HFFc6 (cell line): Measurements from ENCODE around the gene MASP1. TPM values are rescaled to one million over a fixed set of nuclear protein-coding genes. Genes with fewer than 3 reads are reported as not detected.

Source experiments
- DNase-seq: peaks from one replicate; pipeline ENCODE4 v3.0.0-alpha.2; 2018
- H3K27ac Mint-ChIP-seq: 2 replicates; pipeline ENCODE4 v1.8.0; 2020; ENCODE audit warnings: mild to moderate bottlenecking, mixed read lengths
- H3K27me3 Mint-ChIP-seq: 2 replicates; pipeline ENCODE4 v1.8.0; 2021; ENCODE audit warnings: mild to moderate bottlenecking, moderate library complexity, mixed read lengths; ENCODE audit not compliant: insufficient read depth
- H3K36me3 Mint-ChIP-seq: 2 replicates; pipeline ENCODE4 v1.8.0; 2021; ENCODE audit warnings: low read depth, mixed read lengths
- H3K4me1 Mint-ChIP-seq: 2 replicates; pipeline ENCODE4 v1.8.0; 2020; ENCODE audit warnings: low read depth, mixed read lengths
- H3K4me3 Mint-ChIP-seq: 2 replicates; pipeline ENCODE4 v1.8.0; 2020; ENCODE audit warnings: mild to moderate bottlenecking, moderate library complexity, mixed read lengths
- H3K9me3 Mint-ChIP-seq: 2 replicates; pipeline ENCODE4 v1.8.0; 2020; ENCODE audit warnings: mild to moderate bottlenecking, mixed read lengths
- CTCF ChIP-seq: fragments of 200-600 bp; sonication (generic); IDR thresholded peaks from 2 replicates; pipeline ENCODE4 v1.5.0; 2021; ENCODE audit warnings: antibody characterized with exemption, mild to moderate bottlenecking
- total RNA-seq, 6 experiments: library from RNA; stranded (reverse); fragmentation: NEBNext Ultra II Directional; extraction: Animal tissue kit (Norgen Biotek cat#: 25700); gene quantifications; 2 replicates in 1 of 6; 3 replicates in 5 of 6; pipeline ENCODE4 v1.2.3, GENCODE V29; 2021

Gene MASP1
- total RNA-seq, 6 experiments from 2014 or later = 31.5 to 133 (median 101) TPM

DNA sequence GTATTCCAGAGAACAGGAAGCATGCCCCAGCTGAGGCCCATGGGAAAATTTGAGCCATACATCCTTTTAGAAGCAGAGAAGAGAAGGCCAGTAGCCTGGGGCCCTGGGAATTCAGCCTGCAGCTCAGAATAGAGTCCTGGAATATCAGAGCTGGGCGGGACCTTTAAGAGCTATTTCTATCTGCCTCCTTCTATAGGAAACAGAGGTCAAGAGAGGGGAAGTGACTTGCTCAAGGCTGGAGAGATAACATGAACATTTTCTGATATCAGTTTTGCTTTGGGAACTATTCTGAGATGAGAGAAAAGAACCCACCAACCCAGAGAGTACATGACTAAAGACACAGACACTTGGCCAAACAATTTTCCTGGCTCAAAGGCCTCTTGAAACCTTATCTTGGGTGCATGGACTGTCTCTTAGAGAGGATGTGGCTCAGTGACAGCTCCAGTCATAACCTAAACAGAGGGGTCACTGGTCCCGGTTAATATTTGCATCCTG is 26.0 kb downstream of the MASP1 start:
- Mint-ChIP-seq H3K4me3 (peak overlapping the region; percentile 38), H3K27ac (peak overlapping the region; percentile 91), H3K4me1 (peaks cover 71% of the 10 kb centered on the region), H3K9me3 (peaks cover 32% of the 10 kb centered on the region), H3K36me3 (peaks cover 60% of the 10 kb centered on the region), H3K27me3 (peaks cover 4% of the 10 kb centered on the region)
- DNase-seq = no peak
- no peak for TF ChIP-seq CTCF

DNA sequence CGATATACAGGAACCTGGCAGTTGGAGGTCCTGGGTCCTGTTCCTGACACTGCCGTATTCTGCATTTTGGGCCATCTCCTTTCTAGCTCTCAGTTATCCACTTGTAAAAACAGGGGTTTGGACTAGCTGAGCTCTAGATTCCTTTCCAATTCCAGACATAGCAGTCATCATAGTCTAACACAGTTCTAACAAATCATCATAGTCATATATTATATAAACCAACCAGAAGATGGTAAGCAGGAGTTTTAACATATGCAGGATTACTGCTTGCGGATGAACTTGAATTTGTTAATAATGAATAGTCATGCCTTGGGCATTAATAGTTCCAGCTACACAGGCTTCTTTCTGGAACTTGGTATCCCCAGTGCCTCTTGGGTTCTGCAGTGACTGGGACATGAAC is 26.6 kb downstream of the MASP1 start:
- peaks cover 76% of the 10 kb centered on the region for H3K4me1 Mint-ChIP-seq
- peak overlapping the region; percentile 73 for H3K4me3 Mint-ChIP-seq
- H3K27ac Mint-ChIP-seq = peak overlapping the region; percentile 91
- H3K36me3 Mint-ChIP-seq = peaks cover 59% of the 10 kb centered on the region
- H3K27me3 Mint-ChIP-seq = no peaks in the 10 kb centered on the region; the same call in 1 of the 2 replicates
- H3K9me3 Mint-ChIP-seq = peaks cover 26% of the 10 kb centered on the region
- peak; percentile 78 for DNase-seq
- TF ChIP-seq CTCF = no peak

- Mint-ChIP-seq H3K27ac (peak overlapping the region; percentile 91), H3K27me3 (no peaks in the 10 kb centered on the region; the same call in 1 of the 2 replicates), H3K9me3 (peaks cover 17% of the 10 kb centered on the region), H3K36me3 (peaks cover 58% of the 10 kb centered on the region), H3K4me1 (peaks cover 81% of the 10 kb centered on the region), H3K4me3 (peak overlapping the region; percentile 73)
- TF ChIP-seq CTCF = no peak
- peak; percentile 84 for DNase-seq
Measured at GRCh38 chr3:187264021-187264420, 27.5 kb downstream of the MASP1 start.

- H3K27me3 Mint-ChIP-seq = no peaks in the 10 kb centered on the region; the same call in 1 of the 2 replicates
- H3K27ac Mint-ChIP-seq = peak overlapping the region; percentile 91
- peak; percentile 54 for DNase-seq
- peaks cover 13% of the 10 kb centered on the region for H3K9me3 Mint-ChIP-seq
- H3K4me3 Mint-ChIP-seq = peak overlapping the region; percentile 73
- peaks cover 59% of the 10 kb centered on the region for H3K36me3 Mint-ChIP-seq
- H3K4me1 Mint-ChIP-seq = peaks cover 81% of the 10 kb centered on the region
- TF ChIP-seq CTCF = no peak
Measured at GRCh38 chr3:187263270-187263669, 28.3 kb downstream of the MASP1 start.

DNA sequence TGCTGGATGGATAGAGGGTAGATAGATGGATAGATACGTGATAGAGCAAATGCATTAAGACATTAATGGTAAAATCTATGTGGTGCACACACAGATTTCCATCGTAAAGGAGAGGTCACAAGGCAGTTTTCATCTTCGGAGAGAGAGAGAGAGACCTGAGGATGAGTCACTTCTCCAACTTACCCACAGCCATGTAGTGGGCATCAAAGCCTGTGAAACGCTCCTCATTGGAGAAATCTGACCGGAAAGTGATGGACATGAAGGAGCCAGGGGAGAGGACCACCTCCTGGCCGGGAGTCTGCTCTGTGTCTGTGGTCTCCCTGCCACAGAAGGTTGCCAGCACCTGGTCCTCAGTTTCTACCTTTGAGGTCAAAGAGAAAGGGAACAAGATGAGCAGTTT is 29.2 kb downstream of the MASP1 start:
- no peak for DNase-seq
- no peaks in the 10 kb centered on the region; the same call in 1 of the 2 replicates for H3K27me3 Mint-ChIP-seq
- H3K36me3 Mint-ChIP-seq = peaks cover 58% of the 10 kb centered on the region
- 0 out of 2 replicates have a peak overlapping the region, but pooled peaks have one; percentile 37 for H3K4me3 Mint-ChIP-seq
- H3K27ac Mint-ChIP-seq = peak overlapping the region; percentile 91
- no peak for TF ChIP-seq CTCF
- peaks cover 11% of the 10 kb centered on the region for H3K9me3 Mint-ChIP-seq
- H3K4me1 Mint-ChIP-seq = peaks cover 74% of the 10 kb centered on the region
